Trophoblast cell (in vitro differentiated cells and primary cell): ENCODE measurements around the gene NBEAL2.

Source experiments
- DNase-seq, 2 donors: peaks; one replicate each; pipeline ENCODE4 v3.0.0-alpha.2; 2016
- H2AFZ ChIP-seq: 2 replicates; pipeline ENCODE4 v1.6.1; 2013; ENCODE audit warnings: low read length, moderate library complexity, mild to moderate bottlenecking; ENCODE audit not compliant: insufficient read depth, poor library complexity
- H2AK5ac ChIP-seq: 2 replicates; pipeline ENCODE4 v1.6.1; 2013; ENCODE audit warnings: mild to moderate bottlenecking, low read length
- H2BK120ac ChIP-seq: 2 replicates; pipeline ENCODE4 v1.6.1; 2013; ENCODE audit warnings: low read length, mild to moderate bottlenecking, moderate library complexity; ENCODE audit not compliant: insufficient read depth, poor library complexity
- H2BK12ac ChIP-seq: 2 replicates; pipeline ENCODE4 v1.6.1; 2013; ENCODE audit warnings: mild to moderate bottlenecking, low read length, moderate library complexity
- H2BK5ac ChIP-seq: 2 replicates; pipeline ENCODE4 v1.6.1; 2013; ENCODE audit warnings: low read length, low read depth, moderate library complexity, mild to moderate bottlenecking; ENCODE audit not compliant: poor library complexity
- H3K14ac ChIP-seq: 2 replicates; pipeline ENCODE4 v1.6.1; 2013; ENCODE audit warnings: mild to moderate bottlenecking, low read length
- H3K18ac ChIP-seq: 2 replicates; pipeline ENCODE4 v1.6.1; 2013; ENCODE audit warnings: mild to moderate bottlenecking, low read length
- H3K23ac ChIP-seq: 2 replicates; pipeline ENCODE4 v1.6.1; 2013; ENCODE audit warnings: low read length
- H3K27ac ChIP-seq: 2 replicates; pipeline ENCODE4 v1.5.1; 2013; ENCODE audit warnings: low read depth, mild to moderate bottlenecking, inconsistent platforms, low read length, moderate library complexity
- H3K27me3 ChIP-seq: 2 replicates; pipeline ENCODE4 v1.6.1; 2013; ENCODE audit warnings: inconsistent platforms, mild to moderate bottlenecking, low read length, moderate library complexity; ENCODE audit not compliant: insufficient read depth
- H3K36me3 ChIP-seq, 2 experiments: 1 replicate in 1 of 2; 2 replicates in 1 of 2; pipeline ENCODE4 v1.6.1; 2013; ENCODE audit warnings: low read length in 2 of 2, mild to moderate bottlenecking in 2 of 2, moderate library complexity in 1 of 2; ENCODE audit not compliant: insufficient read depth in 2 of 2, control insufficient read depth in 1 of 2
- H3K4ac ChIP-seq: 2 replicates; pipeline ENCODE4 v1.6.1; 2013; ENCODE audit warnings: low read depth, mild to moderate bottlenecking, low read length, moderate library complexity
- H3K4me1 ChIP-seq, 2 experiments: 1 replicate in 1 of 2; 2 replicates in 1 of 2; pipeline ENCODE4 v1.6.1; 2013; ENCODE audit warnings: low read length in 2 of 2, mild to moderate bottlenecking in 2 of 2, moderate library complexity in 1 of 2; ENCODE audit not compliant: insufficient read depth in 2 of 2, control insufficient read depth in 1 of 2
- H3K4me2 ChIP-seq: 2 replicates; pipeline ENCODE4 v1.6.1; 2013; ENCODE audit warnings: inconsistent platforms, mild to moderate bottlenecking, low read length, moderate library complexity
- H3K4me3 ChIP-seq: 2 replicates; pipeline ENCODE4 v1.5.1; 2013; ENCODE audit warnings: mild to moderate bottlenecking, low read depth, low read length, inconsistent platforms
- H3K79me1 ChIP-seq: one replicate; pipeline ENCODE4 v1.6.1; 2013; ENCODE audit warnings: low read length
- H3K79me2 ChIP-seq: 2 replicates; pipeline ENCODE4 v1.6.1; 2013; ENCODE audit warnings: low read length, mild to moderate bottlenecking; ENCODE audit not compliant: control insufficient read depth, insufficient read depth, poor library complexity
- H3K9ac ChIP-seq: 2 replicates; pipeline ENCODE4 v1.6.1; 2013; ENCODE audit warnings: mild to moderate bottlenecking, low read length
- H3K9me3 ChIP-seq: 2 replicates; pipeline ENCODE4 v1.6.1; 2013; ENCODE audit warnings: low read depth, mild to moderate bottlenecking, control low read depth, inconsistent platforms, low read length; ENCODE audit not compliant: insufficient read depth
- H4K12ac ChIP-seq: 2 replicates; pipeline ENCODE4 v1.6.1; 2013; ENCODE audit warnings: low read depth, mild to moderate bottlenecking, low read length, moderate library complexity
- H4K8ac ChIP-seq: 2 replicates; pipeline ENCODE4 v1.6.1; 2013; ENCODE audit warnings: low read depth, mild to moderate bottlenecking, low read length, moderate library complexity
- H4K91ac ChIP-seq: one replicate; pipeline ENCODE4 v1.6.1; 2013; ENCODE audit warnings: low read depth, mild to moderate bottlenecking, low read length, moderate library complexity
- WGBS: extraction: QIAGEN DNeasy Blood & Tissue Kit; methylation state at CpG from one replicate; pipeline ENCODE4 v1.1.7; 2013; ENCODE audit warnings: missing lambda C conversion rate; ENCODE audit not compliant: insufficient read length, insufficient coverage; ENCODE audit errors: extremely low coverage; 5-methylcytosine and 5-hydroxymethylcytosine counted together

The NBEAL2 gene

DNA sequence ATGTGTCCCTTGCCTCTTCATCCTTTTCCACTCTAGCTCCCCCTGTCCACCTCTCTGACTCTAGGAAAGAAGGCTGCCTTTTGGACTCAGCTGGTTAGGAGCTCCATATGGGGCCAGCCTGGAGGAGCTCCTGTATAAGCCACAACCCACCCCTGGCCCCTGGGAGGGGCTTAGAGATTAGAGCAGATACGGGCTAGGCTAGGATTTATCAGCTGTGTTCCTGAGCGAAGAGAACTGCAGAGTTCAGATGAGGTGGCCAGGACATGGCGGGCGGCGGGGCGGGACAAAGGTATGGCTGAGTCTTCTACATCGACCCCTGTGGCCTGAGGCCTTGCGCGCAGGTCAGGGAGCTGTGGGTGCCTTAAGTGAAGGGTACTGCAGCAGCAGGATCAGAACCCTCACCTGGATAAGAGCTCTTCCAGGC lies 7.9 kb downstream of the NBEAL2 start:
- WGBS: no CpG with 5 or more reads among the region's 9 CpGs
- Histone ChIP-seq H3K18ac (no peak overlapping the region), H2BK5ac (no peak overlapping the region), H3K23ac (no peak overlapping the region), H3K9me3 (no peaks in the 10 kb centered on the region), H2BK12ac (no peak overlapping the region), H3K79me2 (no peaks in the 10 kb centered on the region), H4K12ac (no peak overlapping the region), H3K27me3 (no peaks in the 10 kb centered on the region), H4K8ac (no peak overlapping the region), H2AK5ac (no peak overlapping the region), H3K36me3 (peaks cover 16 to 22% of the 10 kb centered on the region in 2 experiments), H3K27ac (peak overlapping the region; percentile 6), H2AFZ (no peak overlapping the region), H4K91ac (peak overlapping the region; percentile 9), H3K4me1 (peaks cover 26 to 33% of the 10 kb centered on the region in 2 experiments), H3K4me3 (no peak overlapping the region), H2BK120ac (no peak overlapping the region), H3K4me2 (no peak overlapping the region), H3K9ac (no peak overlapping the region), H3K4ac (no peak overlapping the region), H3K14ac (no peak overlapping the region), H3K79me1 (peaks cover 6% of the 10 kb centered on the region)
- DNase-seq: no peak

DNA sequence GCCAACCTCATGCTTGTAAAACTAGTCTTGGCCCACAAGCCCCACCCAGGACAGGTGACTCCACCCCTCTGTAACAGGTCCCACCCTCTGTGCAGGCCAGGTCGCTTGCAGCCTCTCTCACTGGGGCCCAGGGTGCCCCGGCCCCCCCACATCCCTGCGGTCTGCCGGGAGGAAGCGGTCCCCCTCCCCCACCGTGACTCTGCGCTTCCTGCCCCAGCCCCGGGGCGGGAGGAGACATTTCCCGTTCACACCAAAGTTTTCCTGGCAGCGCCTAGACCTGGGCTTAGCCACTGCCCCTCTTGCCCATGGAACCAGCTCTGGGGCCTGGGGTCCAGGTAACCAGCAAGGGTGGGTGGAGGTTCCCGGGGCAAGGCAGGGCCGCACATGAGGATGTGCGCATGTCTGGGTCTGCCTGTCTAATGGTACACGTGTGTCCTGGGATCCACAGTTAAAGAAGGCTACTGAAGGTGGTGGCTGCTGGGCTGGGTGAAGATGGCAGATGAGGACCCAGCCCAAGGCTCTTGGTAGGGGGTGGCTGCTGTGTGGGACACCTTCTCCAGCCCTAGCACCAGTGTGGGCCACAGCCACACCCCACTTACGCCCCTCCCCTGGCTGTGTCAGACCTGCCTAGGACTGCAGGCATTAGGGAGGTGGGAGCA lies 8.4 kb downstream of the NBEAL2 start:
- no peak overlapping the region for H2BK5ac ChIP-seq
- H3K27ac ChIP-seq: no peak overlapping the region
- H3K4me2 ChIP-seq: no peak overlapping the region
- peak in 1 of 2 donors; percentile 24 for DNase-seq
- peak overlapping the region; percentile 55 for H3K18ac ChIP-seq
- no peaks in the 10 kb centered on the region for H3K79me2 ChIP-seq
- no peaks in the 10 kb centered on the region for H3K27me3 ChIP-seq
- no peak overlapping the region for H2BK120ac ChIP-seq
- H4K8ac ChIP-seq: peak overlapping the region; percentile 14
- peak overlapping the region; percentile 57 for H2BK12ac ChIP-seq
- no peak overlapping the region for H4K12ac ChIP-seq
- H2AFZ ChIP-seq: no peak overlapping the region
- peak overlapping the region; percentile 63 for H2AK5ac ChIP-seq
- WGBS: no CpG with 5 or more reads among the region's 16 CpGs
- H3K9ac ChIP-seq: no peak overlapping the region
- H3K23ac ChIP-seq: no peak overlapping the region
- H3K36me3 ChIP-seq: peaks cover 16 to 23% of the 10 kb centered on the region in 2 experiments
- no peak overlapping the region for H3K4me3 ChIP-seq
- H3K4me1 ChIP-seq: peaks cover 21 to 27% of the 10 kb centered on the region in 2 experiments
- peak overlapping the region; percentile 35 for H3K14ac ChIP-seq
- H3K4ac ChIP-seq: no peak overlapping the region
- H4K91ac ChIP-seq: peak overlapping the region; percentile 36
- H3K79me1 ChIP-seq: peaks cover 4% of the 10 kb centered on the region
- no peaks in the 10 kb centered on the region for H3K9me3 ChIP-seq

DNA sequence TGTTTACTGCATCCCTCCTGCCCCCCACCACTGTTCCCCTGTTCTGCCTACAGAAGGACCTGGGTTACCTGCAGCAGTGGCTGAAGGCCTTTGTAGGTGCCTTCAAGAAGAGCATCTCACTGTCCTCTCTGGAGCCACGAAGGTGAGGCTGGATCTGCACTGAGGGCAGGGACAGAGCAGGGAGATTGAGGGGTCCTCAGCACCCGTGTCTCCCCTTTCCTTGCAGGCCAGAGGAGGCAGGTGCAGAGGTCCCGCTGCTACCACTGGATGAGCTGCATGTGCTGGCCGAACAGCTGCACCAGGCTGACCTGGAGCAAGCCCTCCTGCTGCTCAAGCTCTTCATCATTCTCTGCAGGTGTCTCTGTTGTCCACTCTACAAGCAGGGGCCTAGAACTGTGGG lies 9.2 kb downstream of the NBEAL2 start:
- H3K79me2 ChIP-seq: no peaks in the 10 kb centered on the region
- H3K18ac ChIP-seq: no peak overlapping the region
- no peaks in the 10 kb centered on the region for H3K27me3 ChIP-seq
- H3K9me3 ChIP-seq: peaks cover 1% of the 10 kb centered on the region
- H2BK12ac ChIP-seq: no peak overlapping the region
- no peak overlapping the region for H2AK5ac ChIP-seq
- H3K23ac ChIP-seq: no peak overlapping the region
- no peak overlapping the region for H3K9ac ChIP-seq
- H2AFZ ChIP-seq: no peak overlapping the region
- H3K79me1 ChIP-seq: peaks cover 4% of the 10 kb centered on the region
- no peak overlapping the region for H3K4me2 ChIP-seq
- H3K27ac ChIP-seq: no peak overlapping the region
- no peak overlapping the region for H2BK5ac ChIP-seq
- no peak for DNase-seq
- H3K4me3 ChIP-seq: no peak overlapping the region
- H3K14ac ChIP-seq: no peak overlapping the region
- H4K91ac ChIP-seq: no peak overlapping the region
- H3K36me3 ChIP-seq: peaks cover 16 to 23% of the 10 kb centered on the region in 2 experiments
- no peak overlapping the region for H4K12ac ChIP-seq
- H4K8ac ChIP-seq: no peak overlapping the region
- no peak overlapping the region for H2BK120ac ChIP-seq
- H3K4me1 ChIP-seq: peaks cover 19 to 26% of the 10 kb centered on the region in 2 experiments
- H3K4ac ChIP-seq: no peak overlapping the region
- no CpG with 5 or more reads among the region's 4 CpGs for WGBS

GRCh38 chr3:46989146-46989810 lies 9.8 kb downstream of the NBEAL2 start:
- Histone ChIP-seq H3K9ac (no peak overlapping the region), H3K4me1 (peaks cover 18 to 26% of the 10 kb centered on the region in 2 experiments), H3K14ac (no peak overlapping the region), H4K8ac (no peak overlapping the region), H3K9me3 (peaks cover 2% of the 10 kb centered on the region), H2AK5ac (no peak overlapping the region), H2AFZ (no peak overlapping the region), H3K4ac (no peak overlapping the region), H3K36me3 (peaks cover 23 to 28% of the 10 kb centered on the region in 2 experiments), H3K79me1 (peaks cover 4% of the 10 kb centered on the region), H3K4me3 (no peak overlapping the region), H3K23ac (no peak overlapping the region), H3K79me2 (no peaks in the 10 kb centered on the region), H2BK12ac (no peak overlapping the region), H4K12ac (no peak overlapping the region), H3K27me3 (no peaks in the 10 kb centered on the region), H4K91ac (no peak overlapping the region), H2BK120ac (no peak overlapping the region), H3K18ac (no peak overlapping the region), H2BK5ac (no peak overlapping the region), H3K27ac (no peak overlapping the region), H3K4me2 (no peak overlapping the region)
- WGBS: no CpG with 5 or more reads among the region's 17 CpGs
- DNase-seq: no peak
